HG02571 (cell line): Measurements from ENCODE around the gene RTP4.
"Not testable (repeated sequence)": the region's sequence is repeated elsewhere in the genome, so short reads cannot be mapped to it uniquely, and the experiment has no call there.

ENCODE experiments used
- ATAC-seq: cut with Tn5 transposase; IDR thresholded peaks from one replicate; pipeline ENCODE4 v1.9.1; 2021; ENCODE audit warnings: mild to moderate bottlenecking, moderate library complexity; ENCODE audit not compliant: unreplicated experiment

The RTP4 gene

GRCh38 chr3:187367561-187368103, 553 bp upstream of the RTP4 start:
- peak; percentile 6 for ATAC-seq

DNA sequence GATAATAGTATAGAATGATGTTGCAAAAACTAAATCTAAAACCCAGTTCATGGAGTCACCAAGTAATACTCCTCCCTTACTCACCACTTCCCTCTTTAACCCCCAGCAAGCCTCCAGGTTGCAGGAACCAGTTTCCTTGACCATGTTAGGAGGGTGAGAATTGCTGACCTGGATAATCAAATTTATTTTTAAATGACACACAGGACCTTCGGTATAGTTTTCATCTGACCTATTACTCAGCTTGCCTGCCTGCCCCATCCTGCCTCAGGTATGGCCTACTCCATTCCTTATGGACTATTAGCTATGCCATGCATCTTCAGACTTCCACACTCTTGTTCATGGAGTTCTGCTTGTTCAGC, 883 bp downstream of the RTP4 start:
- peak; percentile 22 for ATAC-seq

GRCh38 chr3:187370051-187370450, 1.9 kb downstream of the RTP4 start:
- no peak for ATAC-seq

- ATAC-seq: no peak
Observed at GRCh38 chr3:187375581-187375980, 7.4 kb downstream of the RTP4 start.

DNA sequence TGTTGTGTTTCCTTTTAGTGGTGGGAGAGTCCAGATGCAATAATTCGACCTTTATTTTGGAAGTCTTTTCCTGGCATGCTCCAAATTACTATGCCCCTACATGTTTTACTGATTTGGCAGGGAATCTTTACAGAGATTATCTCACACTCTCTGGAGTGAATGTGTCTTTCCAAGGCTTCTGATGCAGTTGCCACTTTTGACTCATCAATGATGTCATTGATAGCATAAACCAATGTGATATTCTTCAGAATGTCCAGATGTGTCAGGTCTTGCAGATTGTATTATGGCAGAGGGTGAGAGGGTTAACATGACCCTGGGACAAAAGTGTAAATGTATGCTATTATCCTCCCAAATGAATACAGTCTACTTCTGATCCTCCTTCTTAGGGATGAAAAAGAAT, 9.7 kb downstream of the RTP4 start:
- no peak for ATAC-seq

GRCh38 chr3:187382609-187383151, 14.5 kb downstream of the RTP4 start:
- no peak for ATAC-seq

- no peak for ATAC-seq
Observed at GRCh38 chr3:187383246-187383645, 15.1 kb downstream of the RTP4 start.

DNA sequence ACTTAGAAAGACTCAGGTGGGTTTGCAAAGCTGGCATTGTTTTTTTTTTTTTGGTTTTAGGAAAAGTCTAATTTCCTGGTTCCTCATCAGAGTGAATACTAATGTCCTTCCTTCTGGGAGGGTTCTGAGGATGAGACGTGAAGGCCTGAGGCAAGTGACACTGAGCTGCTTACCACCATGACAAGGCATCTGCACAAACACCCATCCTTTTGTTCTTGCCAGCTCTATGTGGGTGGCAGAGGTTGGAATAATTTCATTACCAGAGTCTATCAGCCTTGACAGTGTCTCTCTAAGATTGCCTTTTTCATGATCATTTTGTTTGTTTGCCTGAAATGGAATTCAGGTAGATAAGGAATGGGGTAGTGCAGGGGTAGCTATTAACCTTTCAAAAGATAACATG, 17.1 kb downstream of the RTP4 start:
- ATAC-seq: no peak

DNA sequence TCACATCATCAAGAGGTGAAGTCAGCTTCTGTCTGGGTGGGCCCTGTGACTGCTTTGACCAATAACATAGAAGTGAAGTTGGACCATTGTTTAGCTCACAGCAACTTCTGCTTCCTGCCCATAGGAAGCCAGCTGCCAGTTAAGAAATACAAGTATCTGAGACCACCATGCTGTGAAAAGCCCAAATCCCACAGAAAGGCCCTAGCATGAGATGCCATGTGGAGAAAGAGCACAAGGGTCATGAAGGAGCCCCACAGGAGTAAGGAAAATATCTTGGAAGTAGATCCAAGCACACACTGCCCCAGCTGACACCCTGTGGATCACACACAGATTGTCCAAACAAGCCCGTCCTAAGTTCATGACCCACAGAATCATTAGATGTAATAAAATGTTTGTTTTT, 28.5 kb downstream of the RTP4 start:
- ATAC-seq: no peak

DNA sequence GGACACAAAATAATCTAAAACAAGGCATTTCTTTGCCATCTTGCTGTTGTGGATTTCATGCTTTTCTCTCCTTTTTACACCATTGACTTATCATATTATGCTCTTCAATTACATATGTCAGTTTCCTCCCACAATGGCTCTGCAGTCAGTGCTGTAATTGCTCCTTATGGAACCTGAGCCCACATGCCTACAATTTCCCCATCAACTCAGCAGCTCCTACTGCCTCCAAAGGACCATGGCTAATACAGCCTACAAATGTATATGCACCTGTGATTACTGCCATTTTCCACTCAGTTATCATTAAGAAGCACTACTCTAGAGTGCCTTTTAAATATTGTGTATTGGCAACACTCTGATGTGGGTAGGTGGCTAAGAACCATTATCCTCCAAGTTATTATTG, 30.8 kb downstream of the RTP4 start:
- no peak for ATAC-seq

DNA sequence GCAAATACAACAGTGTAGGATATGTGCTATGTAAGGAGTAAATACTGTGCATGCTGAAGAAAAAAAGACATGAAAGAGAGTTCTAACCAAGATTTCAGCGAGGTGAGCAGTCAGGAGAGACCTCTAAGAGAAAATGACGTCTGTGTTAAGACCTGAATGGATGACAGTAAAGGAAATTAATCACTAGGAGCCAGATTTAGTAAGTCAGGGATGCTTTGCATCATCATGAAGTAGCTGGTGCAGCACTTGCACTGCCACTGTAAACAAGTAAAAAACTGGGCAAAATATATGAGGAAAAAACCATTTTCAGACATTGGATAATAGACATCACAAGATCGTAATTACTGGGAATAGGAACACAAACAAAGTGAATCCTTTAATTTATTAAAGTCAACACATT, 32.6 kb downstream of the RTP4 start:
- no peak for ATAC-seq

GRCh38 chr3:187401856-187402255, 33.7 kb downstream of the RTP4 start:
- ATAC-seq: no peak

- no peak for ATAC-seq
Observed at GRCh38 chr3:187403768-187404288, 35.6 kb downstream of the RTP4 start.

GRCh38 chr3:187406927-187407326, 38.7 kb downstream of the RTP4 start:
- ATAC-seq: no peak

DNA sequence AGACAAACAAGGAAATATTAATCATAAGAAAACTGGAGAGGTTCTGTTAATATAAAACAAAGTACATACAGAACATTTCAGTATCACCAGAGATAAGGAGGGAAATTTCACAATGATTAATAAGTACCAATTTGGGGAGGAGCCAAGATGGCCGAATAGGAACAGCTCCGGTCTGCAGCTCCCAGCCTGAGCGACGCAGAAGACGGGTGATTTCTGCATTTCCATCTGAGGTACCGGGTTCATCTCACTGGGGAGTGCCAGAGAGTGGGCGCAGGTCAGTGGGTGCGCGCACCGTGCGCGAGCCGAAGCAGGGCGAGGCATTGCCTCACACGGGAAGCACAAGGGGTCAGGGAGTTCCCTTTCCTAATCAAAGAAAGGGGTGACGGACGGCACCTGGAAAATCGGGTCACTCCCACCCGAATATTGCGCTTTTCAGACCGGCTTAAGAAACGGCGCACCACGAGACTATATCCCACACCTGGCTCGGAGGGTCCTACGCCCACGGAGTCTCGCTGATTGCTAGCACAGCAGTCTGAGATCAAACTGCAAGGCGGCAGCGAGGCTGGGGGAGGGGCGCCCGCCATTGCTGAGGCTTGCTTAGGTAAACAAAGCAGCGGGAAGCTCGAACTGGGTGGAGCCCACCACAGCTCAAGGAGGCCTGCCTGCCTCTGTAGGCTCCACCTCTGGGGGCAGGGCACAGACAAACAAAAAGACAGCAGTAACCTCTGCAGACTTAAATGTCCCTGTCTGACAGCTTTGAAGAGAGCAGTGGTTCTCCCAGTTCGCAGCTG, 44.0 kb downstream of the RTP4 start:
- ATAC-seq: not testable (repeated sequence)
